Natural killer cell (primary cell): ENCODE measurements around the gene NR2C2. TPM values are rescaled to one million over a fixed set of nuclear protein-coding genes. Genes with fewer than 3 reads are reported as not detected.

Experiments
- ATAC-seq, 3 donors: fragments of 150-1000 bp in 2 of 3; fragments of 200-7000 bp in 1 of 3; cut with Tn5 transposase; 1 replicate in 1 of 3; 2 replicates in 2 of 3; pipeline ENCODE4 v1.10.0; 2021; ENCODE audit warnings: mild to moderate bottlenecking in 2 of 3, moderate library complexity in 2 of 3
- DNase-seq, 2 donors: peaks; one replicate each; pipeline versions ENCODE4 v3.0.0 to v3.0.0-alpha.2; 2013 to 2021; ENCODE audit warnings: mixed read lengths in 1 of 2
- H3K27ac ChIP-seq: one replicate; pipeline ENCODE4 v1.5.1; 2013; ENCODE audit warnings: mild to moderate bottlenecking, low read length
- H3K27me3 ChIP-seq: one replicate; pipeline ENCODE4 v1.6.1; 2013; ENCODE audit warnings: low read length; ENCODE audit not compliant: control insufficient read depth, insufficient read depth
- H3K36me3 ChIP-seq: one replicate; pipeline ENCODE4 v1.6.1; 2013; ENCODE audit warnings: low read length; ENCODE audit not compliant: control insufficient read depth, insufficient read depth
- H3K4me1 ChIP-seq: one replicate; pipeline ENCODE4 v1.6.1; 2013; ENCODE audit warnings: low read length; ENCODE audit not compliant: control insufficient read depth, insufficient read depth
- H3K4me3 ChIP-seq: one replicate; pipeline ENCODE4 v1.5.1; 2013; ENCODE audit warnings: low read length
- H3K9me3 ChIP-seq: one replicate; pipeline ENCODE4 v1.6.1; 2013; ENCODE audit warnings: low read length; ENCODE audit not compliant: control insufficient read depth, insufficient read depth
- H3K27ac Mint-ChIP-seq, 2 donors: one replicate each; pipeline ENCODE4 v1.8.0; 2022; ENCODE audit warnings: mild to moderate bottlenecking in 2 of 2, mixed read lengths in 2 of 2, moderate library complexity in 1 of 2
- H3K27me3 Mint-ChIP-seq, 2 donors: one replicate each; pipeline ENCODE4 v1.8.0; 2022; ENCODE audit warnings: low read depth in 2 of 2, mixed read lengths in 2 of 2
- H3K36me3 Mint-ChIP-seq: one replicate; pipeline ENCODE4 v1.8.0; 2022; ENCODE audit warnings: mixed read lengths
- H3K4me1 Mint-ChIP-seq, 2 donors: one replicate each; pipeline ENCODE4 v1.8.0; 2022; ENCODE audit warnings: mixed read lengths in 2 of 2
- H3K4me3 Mint-ChIP-seq: one replicate; pipeline ENCODE4 v1.8.0; 2022; ENCODE audit warnings: mild to moderate bottlenecking, moderate library complexity, mixed read lengths
- H3K9me3 Mint-ChIP-seq, 2 donors: one replicate each; pipeline ENCODE4 v1.8.0; 2022; ENCODE audit warnings: mixed read lengths in 2 of 2
- CTCF ChIP-seq: fragments of 200-600 bp; IDR thresholded peaks from one replicate; pipeline ENCODE4 v1.8.0; 2022; ENCODE audit warnings: antibody characterized with exemption
- WGBS: methylation state at CpG from one replicate; pipeline ENCODE4 v1.1.7; 2013; ENCODE audit warnings: missing lambda C conversion rate; ENCODE audit not compliant: insufficient coverage; 5-methylcytosine and 5-hydroxymethylcytosine counted together
- intact Hi-C: fragments of 100-400 bp; cut with micrococcal nuclease; formaldehyde crosslinking; loops from one replicate; pipeline ENCODE4 v1.14.2; 2022
- total RNA-seq, 4 donors: library from RNA; stranded (reverse); fragments of 120-200 nt in 1 of 4; gene quantifications; one replicate each; pipeline versions ENCODE4 v1.2.3 to v1.2.4, GENCODE V29; 2013 to 2022

NR2C2 gene
- total RNA-seq, 3 donors from 2014 or later (not counting 1 experiment from before 2014, with no cell fraction given) = 70.4 to 94.3 (median 81.6) TPM

GRCh38 chr3:15041950-15042349 lies 94.6 kb downstream of the NR2C2 start:
- intact Hi-C loops = no loop called here
- Histone ChIP-seq H3K27me3 (no peaks in the 10 kb centered on the region), H3K27ac (no peak overlapping the region), H3K4me3 (no peak overlapping the region), H3K9me3 (no peaks in the 10 kb centered on the region), H3K36me3 (peaks cover 83% of the 10 kb centered on the region), H3K4me1 (no peaks in the 10 kb centered on the region)
- Mint-ChIP-seq H3K27ac (peak overlapping the region; percentile 16 to 78), H3K9me3 (no peaks in the 10 kb centered on the region), H3K4me1 (no peaks in the 10 kb centered on the region), H3K36me3 (peaks cover 9% of the 10 kb centered on the region), H3K27me3 (no peaks in the 10 kb centered on the region), H3K4me3 (no peak overlapping the region)
- TF ChIP-seq CTCF = no peak
- DNase-seq = no peak
- ATAC-seq = no peak
- 84% methylated on average over 2 of the region's 3 CpGs for WGBS

- no peak overlapping the region for H3K27ac ChIP-seq
- H3K27ac Mint-ChIP-seq = peak overlapping the region; percentile 16 to 78
- intact Hi-C loops = no loop called here
- DNase-seq (no peak), ATAC-seq (no peak)
- no peaks in the 10 kb centered on the region for H3K27me3 Mint-ChIP-seq
- H3K4me1 Mint-ChIP-seq = no peaks in the 10 kb centered on the region
- peaks cover 83% of the 10 kb centered on the region for H3K36me3 ChIP-seq
- H3K9me3 Mint-ChIP-seq = no peaks in the 10 kb centered on the region
- no peaks in the 10 kb centered on the region for H3K9me3 ChIP-seq
- no peak overlapping the region for H3K4me3 Mint-ChIP-seq
- H3K36me3 Mint-ChIP-seq = peaks cover 9% of the 10 kb centered on the region
- H3K27me3 ChIP-seq = no peaks in the 10 kb centered on the region
- no peak for TF ChIP-seq CTCF
- H3K4me1 ChIP-seq = no peaks in the 10 kb centered on the region
- H3K4me3 ChIP-seq = no peak overlapping the region
- 75% methylated on average over 3 of the region's 3 CpGs for WGBS
These were observed 95.6 kb downstream of the NR2C2 start for GRCh38 chr3:15042936-15043335.

GRCh38 chr3:15043408-15044171 lies 96.2 kb downstream of the NR2C2 start:
- H3K27ac ChIP-seq = no peak overlapping the region
- no peak for TF ChIP-seq CTCF
- intact Hi-C loops = no loop called here
- ATAC-seq (no peak), DNase-seq (no peak)
- Mint-ChIP-seq H3K27ac (no peak overlapping the region), H3K27me3 (no peaks in the 10 kb centered on the region), H3K4me1 (no peaks in the 10 kb centered on the region), H3K4me3 (no peak overlapping the region), H3K36me3 (peaks cover 9% of the 10 kb centered on the region), H3K9me3 (no peaks in the 10 kb centered on the region)
- H3K36me3 ChIP-seq = peaks cover 82% of the 10 kb centered on the region
- H3K4me3 ChIP-seq = no peak overlapping the region
- H3K9me3 ChIP-seq = no peaks in the 10 kb centered on the region
- WGBS = 95% methylated on average over 11 of the region's 11 CpGs
- no peaks in the 10 kb centered on the region for H3K27me3 ChIP-seq
- no peaks in the 10 kb centered on the region for H3K4me1 ChIP-seq

GRCh38 chr3:15044326-15044725 lies 96.9 kb downstream of the NR2C2 start:
- no peaks in the 10 kb centered on the region for H3K9me3 ChIP-seq
- peak overlapping the region; percentile 11 to 54 for H3K27ac Mint-ChIP-seq
- H3K36me3 ChIP-seq = peaks cover 82% of the 10 kb centered on the region
- H3K36me3 Mint-ChIP-seq = peaks cover 9% of the 10 kb centered on the region
- no peaks in the 10 kb centered on the region for H3K9me3 Mint-ChIP-seq
- H3K4me1 ChIP-seq = no peaks in the 10 kb centered on the region
- DNase-seq (no peak), ATAC-seq (no peak)
- intact Hi-C loops = no loop called here
- no peak overlapping the region for H3K4me3 Mint-ChIP-seq
- H3K27me3 ChIP-seq = no peaks in the 10 kb centered on the region
- H3K27ac ChIP-seq = no peak overlapping the region
- 76% methylated on average over 7 of the region's 7 CpGs for WGBS
- H3K4me3 ChIP-seq = no peak overlapping the region
- no peaks in the 10 kb centered on the region for H3K27me3 Mint-ChIP-seq
- no peaks in the 10 kb centered on the region for H3K4me1 Mint-ChIP-seq
- no peak for TF ChIP-seq CTCF
